HL-60 (cell line): ENCODE data around the gene RNF5.
"Not testable (repeated sequence)": the region's sequence is repeated elsewhere in the genome, so short reads cannot be mapped to it uniquely, and the experiment has no call there.

Source experiments
- DNase-seq, 2 experiments: peaks; one replicate each; pipeline ENCODE4 v3.0.0-alpha.2; 2010 to 2020; ENCODE audit warnings: low read depth in 1 of 2, low spot score in 1 of 2
- H3K27ac ChIP-seq: fragments of 250-450 bp; sonication (Bioruptor Pico); replicated peaks from 2 replicates; pipeline ENCODE4 v1.5.1; 2020; ENCODE audit warnings: mild to moderate bottlenecking, moderate library complexity
- H3K27me3 ChIP-seq: fragments of 250-450 bp; sonication (Bioruptor Pico); 2 replicates; pipeline ENCODE4 v1.5.1; 2021; ENCODE audit warnings: mild to moderate bottlenecking, moderate library complexity; ENCODE audit not compliant: insufficient read depth, poor library complexity, severe bottlenecking
- H3K4me3 ChIP-seq: replicated peaks from 2 replicates; pipeline ENCODE4 v1.5.1; 2011; ENCODE audit warnings: mild to moderate bottlenecking, control low read depth, low read length; ENCODE audit not compliant: insufficient read depth
- GABPA ChIP-seq: IDR thresholded peaks from 2 replicates; pipeline ENCODE4 v1.6.1; 2012; ENCODE audit warnings: low read depth
- POLR2AphosphoS5 ChIP-seq: IDR thresholded peaks from 2 replicates; pipeline ENCODE4 v1.6.1; 2012; ENCODE audit warnings: low read depth
- REST ChIP-seq: IDR thresholded peaks from 2 replicates; pipeline ENCODE4 v1.6.1; 2012; ENCODE audit warnings: low read depth; ENCODE audit not compliant: insufficient replicate concordance
- SPI1 ChIP-seq: IDR thresholded peaks from 2 replicates; pipeline ENCODE4 v1.6.1; 2012; ENCODE audit warnings: low read depth, mild to moderate bottlenecking, borderline replicate concordance
- TF ChIP-seq, protein P1 (sequence below): IDR thresholded peaks from one replicate; pipeline ENCODE4 v1.5.1; 2011; ENCODE audit warnings: low read length, control low read depth, inconsistent platforms; ENCODE audit not compliant: insufficient read depth

The RNF5 gene

GRCh38 chr6:32183483-32184083 lies 5.4 kb downstream of the RNF5 start:
- no peaks in the 10 kb centered on the region for H3K27me3 ChIP-seq
- H3K4me3 ChIP-seq: no peak overlapping the region
- DNase-seq: no peak
- H3K27ac ChIP-seq: no peak overlapping the region
- TF ChIP-seq REST: no peak
- TF ChIP-seq, protein P1, sequence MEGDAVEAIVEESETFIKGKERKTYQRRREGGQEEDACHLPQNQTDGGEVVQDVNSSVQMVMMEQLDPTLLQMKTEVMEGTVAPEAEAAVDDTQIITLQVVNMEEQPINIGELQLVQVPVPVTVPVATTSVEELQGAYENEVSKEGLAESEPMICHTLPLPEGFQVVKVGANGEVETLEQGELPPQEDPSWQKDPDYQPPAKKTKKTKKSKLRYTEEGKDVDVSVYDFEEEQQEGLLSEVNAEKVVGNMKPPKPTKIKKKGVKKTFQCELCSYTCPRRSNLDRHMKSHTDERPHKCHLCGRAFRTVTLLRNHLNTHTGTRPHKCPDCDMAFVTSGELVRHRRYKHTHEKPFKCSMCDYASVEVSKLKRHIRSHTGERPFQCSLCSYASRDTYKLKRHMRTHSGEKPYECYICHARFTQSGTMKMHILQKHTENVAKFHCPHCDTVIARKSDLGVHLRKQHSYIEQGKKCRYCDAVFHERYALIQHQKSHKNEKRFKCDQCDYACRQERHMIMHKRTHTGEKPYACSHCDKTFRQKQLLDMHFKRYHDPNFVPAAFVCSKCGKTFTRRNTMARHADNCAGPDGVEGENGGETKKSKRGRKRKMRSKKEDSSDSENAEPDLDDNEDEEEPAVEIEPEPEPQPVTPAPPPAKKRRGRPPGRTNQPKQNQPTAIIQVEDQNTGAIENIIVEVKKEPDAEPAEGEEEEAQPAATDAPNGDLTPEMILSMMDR: no peak

GRCh38 chr6:32184084-32184640 lies 6.0 kb downstream of the RNF5 start, which contains the start of gene AGER:
Gene AGER (minus strand): TSS chr6:32184253. CDS start chr6:32184222, 31 bp downstream.
- TF ChIP-seq GABPA: no peak
- TF ChIP-seq REST: no peak
- TF ChIP-seq POLR2AphosphoS5: no peak
- no peak for TF ChIP-seq SPI1
- TF ChIP-seq, protein P1: no peak
- Histone ChIP-seq H3K4me3 (no peak within 1 kb of the TSS), H3K27ac (no peak within 1 kb of the TSS), H3K27me3 (no peaks in the 10 kb centered on the region)
- DNase-seq: no peak

- H3K27me3 ChIP-seq, H3K27ac ChIP-seq, H3K4me3 ChIP-seq, DNase-seq: not testable (repeated sequence)
Measured at GRCh38 chr6:32185681-32186131, 7.5 kb downstream of the RNF5 start.

- H3K27me3 ChIP-seq, H3K4me3 ChIP-seq, DNase-seq: not testable (repeated sequence)
- H3K27ac ChIP-seq: peak overlapping the region; percentile 43
Measured at GRCh38 chr6:32186151-32186840, 8.1 kb downstream of the RNF5 start.
